Measurements from ENCODE around the gene CDKL4. TPM values are rescaled to one million over a fixed set of nuclear protein-coding genes. Genes with fewer than 3 reads are reported as not detected.

The CDKL4 gene
- total RNA-seq (1 to 10 TPM in 2 of 4 donors, under 1 TPM in 2; 0.54 to 3.3 (median 1.3) TPM), polyA plus RNA-seq (not detected)

GRCh38 chr2:39243469-39244123 lies at the start of gene CDKL4:
Gene CDKL4, minus strand, starts transcription at chr2:39243970.
- TF ChIP-seq EP300 (IDR thresholded peaks at IDR 0.05), result no peak
- TF ChIP-seq POLR2A (IDR thresholded peaks at IDR 0.05), result no peak
- TF ChIP-seq CTCF (IDR thresholded peaks at IDR 0.05), result no peak
- no peak for TF ChIP-seq POLR2AphosphoS5 (IDR thresholded peaks at IDR 0.05)
- H3K36me3 ChIP-seq, result peaks cover 0 to 3% (median 0%) of the 10 kb centered on the region in 4 donors
- intact Hi-C loops (cut with DNase I), result no loop called here
- peak within 1 kb of the TSS; percentile 10 to 38 (median 28) for H3K4me3 ChIP-seq
- no peaks in the 10 kb centered on the region for H3K27me3 ChIP-seq
- no peak within 1 kb of the TSS for H3K27ac ChIP-seq
- WGBS, 2 donors, result 61 to 71% methylated on average over 58 of the region's 58 CpGs
- no peaks in the 10 kb centered on the region for H3K4me1 ChIP-seq
- DNase-seq, result no peak
- no peaks in the 10 kb centered on the region for H3K9me3 ChIP-seq

GRCh38 chr2:39290433-39290832 lies 46.7 kb upstream of the CDKL4 start:
- H3K4me1 ChIP-seq, result no peaks in the 10 kb centered on the region
- WGBS, 2 donors, result 92 to 95% methylated on average over 6 of the region's 6 CpGs
- TF ChIP-seq EP300 (IDR thresholded peaks at IDR 0.05) (no peak), POLR2AphosphoS5 (IDR thresholded peaks at IDR 0.05) (no peak), POLR2A (IDR thresholded peaks at IDR 0.05) (no peak), CTCF (IDR thresholded peaks at IDR 0.05) (no peak)
- H3K27me3 ChIP-seq, result no peaks in the 10 kb centered on the region
- no peak overlapping the region for H3K4me3 ChIP-seq
- DNase-seq, result no peak
- H3K36me3 ChIP-seq, result peaks cover 5 to 73% (median 18%) of the 10 kb centered on the region in 4 donors
- intact Hi-C loops (cut with DNase I), result no loop called here
- no peaks in the 10 kb centered on the region for H3K9me3 ChIP-seq
- H3K27ac ChIP-seq, result no peak overlapping the region

GRCh38 chr2:39289609-39290008 lies 45.8 kb upstream of the CDKL4 start:
- TF ChIP-seq EP300 (IDR thresholded peaks at IDR 0.05) (no peak), CTCF (IDR thresholded peaks at IDR 0.05) (no peak), POLR2A (IDR thresholded peaks at IDR 0.05) (no peak), POLR2AphosphoS5 (IDR thresholded peaks at IDR 0.05) (no peak)
- no peak for DNase-seq
- Histone ChIP-seq H3K27ac (no peak overlapping the region), H3K9me3 (no peaks in the 10 kb centered on the region), H3K4me3 (no peak overlapping the region), H3K27me3 (no peaks in the 10 kb centered on the region), H3K36me3 (peaks cover 5 to 82% (median 18%) of the 10 kb centered on the region in 4 donors), H3K4me1 (no peaks in the 10 kb centered on the region)
- intact Hi-C loops (cut with DNase I), result no loop called here

GRCh38 chr2:39283561-39283960 lies 39.8 kb upstream of the CDKL4 start:
- intact Hi-C loops (cut with DNase I), result no loop called here
- no peak for DNase-seq
- no peaks in the 10 kb centered on the region for H3K27me3 ChIP-seq
- TF ChIP-seq CTCF (IDR thresholded peaks at IDR 0.05), result no peak
- TF ChIP-seq POLR2AphosphoS5 (IDR thresholded peaks at IDR 0.05), result no peak
- TF ChIP-seq EP300 (IDR thresholded peaks at IDR 0.05), result no peak
- no peak for TF ChIP-seq POLR2A (IDR thresholded peaks at IDR 0.05)
- no peaks in the 10 kb centered on the region for H3K9me3 ChIP-seq
- H3K27ac ChIP-seq, result no peak overlapping the region
- H3K4me3 ChIP-seq, result no peak overlapping the region
- H3K4me1 ChIP-seq, result peaks cover 0 to 7% (median 2%) of the 10 kb centered on the region in 4 donors
- H3K36me3 ChIP-seq, result peaks cover 9 to 90% (median 14%) of the 10 kb centered on the region in 4 donors
- WGBS, 2 donors, result 89 to 98% methylated on average over 1 of the region's 1 CpG

GRCh38 chr2:39281391-39281790 lies 37.6 kb upstream of the CDKL4 start:
- TF ChIP-seq EP300 (IDR thresholded peaks at IDR 0.05) (no peak), POLR2AphosphoS5 (IDR thresholded peaks at IDR 0.05) (no peak), POLR2A (IDR thresholded peaks at IDR 0.05) (no peak), CTCF (IDR thresholded peaks at IDR 0.05) (no peak)
- WGBS, 2 donors, result 94 to 96% methylated on average over 3 of the region's 3 CpGs
- peaks cover 0 to 7% (median 2%) of the 10 kb centered on the region in 4 donors for H3K4me1 ChIP-seq
- H3K36me3 ChIP-seq, result peaks cover 11 to 89% (median 19%) of the 10 kb centered on the region in 4 donors
- H3K9me3 ChIP-seq, result no peaks in the 10 kb centered on the region
- H3K27me3 ChIP-seq, result no peaks in the 10 kb centered on the region
- H3K27ac ChIP-seq, result no peak overlapping the region
- no peak overlapping the region for H3K4me3 ChIP-seq
- DNase-seq, result no peak
- intact Hi-C loops (cut with DNase I), result no loop called here

Measured in sigmoid colon (tissue), 7 donors.